MM.1S (cell line): ENCODE data around the gene EFCAB3.
"Not testable (repeated sequence)": the region's sequence is repeated elsewhere in the genome, so short reads cannot be mapped to it uniquely, and the experiment has no call there.

Experiments
- CTCF ChIP-seq: fragments of 300-600 bp; sonication (generic); IDR thresholded peaks from 2 replicates; pipeline ENCODE4 v1.5.1; 2016; ENCODE audit warnings: antibody characterized with exemption, low read length, mixed read lengths
- EZH2phosphoT487 ChIP-seq: fragments of 300-600 bp; sonication (generic); IDR thresholded peaks from 2 replicates; pipeline ENCODE4 v1.6.1; 2018; ENCODE audit warnings: antibody characterized with exemption, low read length

GRCh38 chr17:62445791-62446190, 65.4 kb downstream of the EFCAB3 start:
- TF ChIP-seq CTCF, EZH2phosphoT487: not testable (repeated sequence)
